ENCODE measurements around the gene CIAO3. TPM values are rescaled to one million over a fixed set of nuclear protein-coding genes. Genes with fewer than 3 reads are reported as not detected.

CIAO3 gene
- total RNA-seq, 2 donors from 2014 or later = 56.7 to 76.6 TPM

DNA sequence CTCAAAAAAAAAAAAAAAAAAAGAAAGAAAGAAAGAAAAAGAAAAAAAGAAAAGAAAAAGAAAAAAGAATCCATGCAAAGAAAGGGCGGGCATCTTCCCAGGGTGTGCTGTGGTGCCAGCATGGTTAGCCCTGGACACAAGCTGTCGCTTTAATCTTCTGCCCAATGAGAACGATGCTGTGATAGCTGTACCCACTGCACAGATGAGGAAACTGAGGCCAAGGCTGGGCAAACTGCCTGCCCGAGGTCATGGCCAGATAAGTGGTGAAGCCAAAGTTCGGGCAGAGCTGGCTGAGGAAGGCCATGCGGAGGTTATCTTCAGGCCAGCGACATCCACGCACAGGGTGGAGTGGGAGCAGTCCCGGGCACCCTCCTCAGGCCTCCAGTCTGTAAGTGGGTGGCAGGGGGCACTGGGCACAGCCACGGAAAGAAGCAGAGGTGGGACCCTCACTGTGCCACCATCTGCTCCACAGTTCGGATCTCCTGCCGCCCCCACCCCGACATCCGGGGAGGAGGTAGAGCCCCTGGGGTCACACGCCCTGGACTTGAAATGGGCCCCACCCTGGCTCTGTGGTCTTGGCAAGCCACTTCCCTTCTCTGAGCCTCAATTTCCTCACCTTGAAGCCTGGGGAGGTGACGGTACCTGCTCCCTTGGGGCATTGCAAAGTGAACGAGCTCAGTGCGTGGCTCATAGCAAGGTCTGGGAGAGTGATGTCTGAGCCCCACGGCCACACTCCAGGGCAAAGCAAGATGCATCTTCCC is 41.7 kb downstream of the CIAO3 start:
- TF ChIP-seq POLR2AphosphoS5 (IDR thresholded peaks at IDR 0.05) (no peak), POLR2A (IDR thresholded peaks at IDR 0.05) (no peak)
- TF ChIP-seq, protein P1, sequence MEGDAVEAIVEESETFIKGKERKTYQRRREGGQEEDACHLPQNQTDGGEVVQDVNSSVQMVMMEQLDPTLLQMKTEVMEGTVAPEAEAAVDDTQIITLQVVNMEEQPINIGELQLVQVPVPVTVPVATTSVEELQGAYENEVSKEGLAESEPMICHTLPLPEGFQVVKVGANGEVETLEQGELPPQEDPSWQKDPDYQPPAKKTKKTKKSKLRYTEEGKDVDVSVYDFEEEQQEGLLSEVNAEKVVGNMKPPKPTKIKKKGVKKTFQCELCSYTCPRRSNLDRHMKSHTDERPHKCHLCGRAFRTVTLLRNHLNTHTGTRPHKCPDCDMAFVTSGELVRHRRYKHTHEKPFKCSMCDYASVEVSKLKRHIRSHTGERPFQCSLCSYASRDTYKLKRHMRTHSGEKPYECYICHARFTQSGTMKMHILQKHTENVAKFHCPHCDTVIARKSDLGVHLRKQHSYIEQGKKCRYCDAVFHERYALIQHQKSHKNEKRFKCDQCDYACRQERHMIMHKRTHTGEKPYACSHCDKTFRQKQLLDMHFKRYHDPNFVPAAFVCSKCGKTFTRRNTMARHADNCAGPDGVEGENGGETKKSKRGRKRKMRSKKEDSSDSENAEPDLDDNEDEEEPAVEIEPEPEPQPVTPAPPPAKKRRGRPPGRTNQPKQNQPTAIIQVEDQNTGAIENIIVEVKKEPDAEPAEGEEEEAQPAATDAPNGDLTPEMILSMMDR (IDR thresholded peaks at IDR 0.05) = no peak
- peaks cover 4% of the 10 kb centered on the region for H3K4me1 ChIP-seq (replicated peaks)
- peaks cover 26% of the 10 kb centered on the region for H3K27me3 ChIP-seq (replicated peaks; ENCODE audit: insufficient read depth)
- 83% methylated on average over 16 of the region's 19 CpGs for WGBS
- H3K27ac ChIP-seq = no peak overlapping the region
- no peaks in the 10 kb centered on the region for H3K9me3 ChIP-seq
- intact Hi-C loops (cut with DNase I) = no loop called here
- DNase-seq (ENCODE audit: low spot score) = no peak
- H3K4me3 ChIP-seq = no peak overlapping the region
- no peaks in the 10 kb centered on the region for H3K36me3 ChIP-seq

DNA sequence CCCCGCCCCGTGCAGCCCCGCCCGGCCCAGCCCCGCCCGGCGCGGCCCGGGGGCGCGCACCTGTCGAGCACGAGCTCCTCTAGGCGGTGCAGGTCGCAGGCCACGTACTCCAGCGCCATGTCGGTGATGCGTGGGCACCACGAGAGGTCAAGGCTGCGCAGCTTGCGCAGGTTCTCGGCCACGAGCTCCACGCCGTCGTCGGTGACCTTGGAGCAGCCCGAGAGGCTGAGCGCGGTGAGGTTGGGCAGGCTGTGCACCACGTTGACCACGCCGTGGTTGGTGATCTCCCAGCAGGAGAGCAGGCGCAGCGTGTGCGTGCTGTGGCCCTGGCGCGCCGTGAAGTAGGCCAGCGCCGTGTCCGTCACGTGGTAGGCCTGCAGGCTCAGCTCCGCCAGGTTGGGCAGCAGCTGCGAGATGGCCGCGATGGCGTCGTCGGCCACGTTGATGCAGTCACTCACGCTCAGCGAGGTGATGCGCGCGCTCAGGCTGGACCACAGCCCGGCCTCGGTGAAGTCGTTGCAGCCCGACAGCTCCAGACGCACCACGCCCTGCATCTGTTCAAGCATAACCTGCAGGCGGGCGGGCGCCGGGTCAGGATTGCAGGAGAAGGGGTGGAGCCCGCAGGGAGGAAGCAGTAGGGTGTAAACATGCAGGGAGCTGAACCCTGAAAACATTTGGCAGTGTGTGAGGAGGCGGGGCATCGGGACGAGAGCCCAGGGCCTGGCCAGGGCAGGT is 45.3 kb downstream of the CIAO3 start:
- no peak for DNase-seq (ENCODE audit: low spot score)
- H3K9me3 ChIP-seq = no peaks in the 10 kb centered on the region
- WGBS = 4% methylated on average over 58 of the region's 71 CpGs
- peaks cover 23% of the 10 kb centered on the region for H3K27me3 ChIP-seq (replicated peaks; ENCODE audit: insufficient read depth)
- peaks cover 7% of the 10 kb centered on the region for H3K4me1 ChIP-seq (replicated peaks)
- H3K36me3 ChIP-seq = no peaks in the 10 kb centered on the region
- no peak overlapping the region for H3K27ac ChIP-seq
- no peak for TF ChIP-seq POLR2AphosphoS5 (IDR thresholded peaks at IDR 0.05)
- TF ChIP-seq, protein P1 (IDR thresholded peaks at IDR 0.05) = peak in 1 of 4 experiments; percentile 2
- no peak overlapping the region for H3K4me3 ChIP-seq
- intact Hi-C loops (cut with DNase I) = no loop called here

DNA sequence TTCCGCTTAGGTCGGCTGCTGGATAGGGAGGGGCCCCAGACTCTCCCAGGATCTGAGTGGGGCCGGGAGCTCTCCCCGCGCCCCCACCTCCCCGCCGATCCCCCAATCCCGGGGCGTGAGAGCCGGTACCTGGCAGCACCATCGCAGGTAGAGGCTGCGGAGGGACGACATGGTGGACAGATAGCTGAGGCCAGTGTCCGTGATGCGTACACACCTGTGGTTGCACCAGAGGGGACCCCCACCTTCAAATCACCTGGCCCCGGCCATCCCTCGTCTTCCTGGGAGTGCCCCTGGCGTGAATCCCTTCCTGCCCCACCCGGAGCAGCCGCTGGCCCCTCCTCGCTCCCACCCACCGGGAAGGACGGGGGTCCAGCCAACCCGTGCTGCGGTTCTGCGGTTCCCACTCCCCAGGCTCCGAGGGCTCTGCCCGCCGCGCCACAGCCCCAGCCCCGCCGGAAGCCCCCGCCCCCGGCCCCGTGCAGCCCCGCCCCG is 45.9 kb downstream of the CIAO3 start:
- peak overlapping the region; percentile 8 to 17 for H3K4me3 ChIP-seq
- WGBS = under 1% methylated on average over 31 of the region's 37 CpGs

DNA sequence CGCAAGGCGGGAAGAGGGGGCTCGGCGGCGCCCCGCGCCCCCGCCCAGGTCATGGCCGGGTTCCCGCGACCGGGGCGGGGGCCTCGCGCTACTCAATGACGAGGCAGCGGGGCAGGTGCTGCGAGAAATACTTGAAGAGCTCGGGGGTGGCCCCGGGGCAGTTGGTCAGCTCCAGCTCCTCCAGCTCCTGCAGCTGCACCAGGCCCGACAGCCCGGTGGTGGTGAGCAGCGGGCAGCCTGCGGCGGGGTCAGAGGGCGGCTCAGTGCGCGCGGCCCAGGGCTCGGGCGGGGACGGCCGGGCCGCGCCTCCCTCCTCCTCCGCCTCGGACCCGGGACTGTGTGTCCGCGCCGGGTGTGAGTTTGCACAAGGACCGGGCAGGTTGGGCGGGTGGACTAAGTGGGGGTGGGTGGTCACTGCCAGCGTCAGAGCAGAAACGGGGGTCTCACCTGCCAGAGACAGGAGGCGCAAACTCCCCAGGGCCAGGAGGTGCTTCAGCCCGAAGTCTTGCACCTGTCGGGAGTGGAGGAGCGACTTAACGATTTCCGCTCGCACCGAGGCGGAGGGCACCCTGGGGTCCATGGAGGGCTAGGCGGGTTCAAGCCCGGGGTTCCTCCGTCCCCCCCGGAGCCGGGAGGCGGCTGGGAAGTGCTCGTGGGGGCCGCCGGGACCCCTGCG is 46.5 kb downstream of the CIAO3 start:
- intact Hi-C loops (cut with DNase I) = no loop called here
- Histone ChIP-seq H3K27ac (no peak overlapping the region), H3K4me3 (peak overlapping the region; percentile 8 to 17), H3K27me3 (replicated peaks; ENCODE audit: insufficient read depth) (peaks cover 23% of the 10 kb centered on the region), H3K4me1 (replicated peaks) (peaks cover 11% of the 10 kb centered on the region), H3K36me3 (no peaks in the 10 kb centered on the region), H3K9me3 (no peaks in the 10 kb centered on the region)
- TF ChIP-seq, protein P1 (IDR thresholded peaks at IDR 0.05) = no peak
- no peak for TF ChIP-seq POLR2A (IDR thresholded peaks at IDR 0.05)
- no peak for TF ChIP-seq POLR2AphosphoS5 (IDR thresholded peaks at IDR 0.05)
- DNase-seq (ENCODE audit: low spot score) = no peak
- 4% methylated on average over 42 of the region's 64 CpGs for WGBS

More for the DNA sequence above, 45.9 kb downstream of the CIAO3 start:
- DNase-seq (ENCODE audit: low spot score) = no peak
- peaks cover 23% of the 10 kb centered on the region for H3K27me3 ChIP-seq (replicated peaks; ENCODE audit: insufficient read depth)
- intact Hi-C loops (cut with DNase I) = no loop called here
- H3K9me3 ChIP-seq = no peaks in the 10 kb centered on the region
- TF ChIP-seq POLR2A (IDR thresholded peaks at IDR 0.05) (no peak), POLR2AphosphoS5 (IDR thresholded peaks at IDR 0.05) (no peak)
- TF ChIP-seq, protein P1 (IDR thresholded peaks at IDR 0.05) = no peak
- no peak overlapping the region for H3K27ac ChIP-seq
- no peaks in the 10 kb centered on the region for H3K36me3 ChIP-seq
- H3K4me1 ChIP-seq (replicated peaks) = peaks cover 7% of the 10 kb centered on the region

Measured in prostate gland (tissue), 2 donors.